ENCODE data around the gene AMOTL1.
"Not testable (repeated sequence)": the region's sequence is repeated elsewhere in the genome, so short reads cannot be mapped to it uniquely, and the experiment has no call there.

The AMOTL1 gene

GRCh38 chr11:94769880-94770279 is 1.7 kb downstream of the AMOTL1 start:
- DNase-seq, result no peak

GRCh38 chr11:94770563-94771120 is 2.5 kb downstream of the AMOTL1 start:
- DNase-seq, result no peak

- no peak for DNase-seq
These were observed 3.2 kb downstream of the AMOTL1 start for GRCh38 chr11:94771390-94771789.

GRCh38 chr11:94771951-94772350 is 3.8 kb downstream of the AMOTL1 start:
- no peak for DNase-seq

GRCh38 chr11:94773842-94774241 is 5.7 kb downstream of the AMOTL1 start:
- DNase-seq, result no peak

GRCh38 chr11:94774345-94774744 is 6.2 kb downstream of the AMOTL1 start:
- no peak for DNase-seq

GRCh38 chr11:94775567-94776327 is 7.6 kb downstream of the AMOTL1 start:
- DNase-seq, result no peak

- DNase-seq, result no peak
These were observed 8.5 kb downstream of the AMOTL1 start for GRCh38 chr11:94776351-94777321.

GRCh38 chr11:94780432-94780831 is 12.3 kb downstream of the AMOTL1 start:
- no peak for DNase-seq

DNA sequence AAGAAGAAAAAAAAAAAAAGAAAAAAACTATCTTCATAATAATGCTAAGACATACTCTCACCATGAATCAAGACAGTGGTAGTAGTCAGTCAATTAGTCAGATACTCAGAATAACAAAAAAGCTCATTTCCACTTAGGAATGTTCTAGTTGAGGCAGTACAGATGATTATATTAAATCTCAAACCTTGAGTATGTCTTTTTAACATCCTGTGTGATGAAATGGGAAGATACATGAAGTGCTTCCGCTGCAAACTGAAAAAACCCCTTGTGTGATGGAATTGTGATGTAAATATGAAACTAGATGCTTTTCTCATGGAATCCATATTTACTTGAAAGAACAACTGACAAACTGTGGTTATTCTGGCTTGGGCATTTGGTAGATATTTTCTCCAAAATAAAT is 13.7 kb downstream of the AMOTL1 start:
- no peak for DNase-seq

GRCh38 chr11:94782446-94782845 is 14.3 kb downstream of the AMOTL1 start:
- no peak for DNase-seq

GRCh38 chr11:94784884-94785283 is 16.7 kb downstream of the AMOTL1 start:
- no peak for DNase-seq

DNA sequence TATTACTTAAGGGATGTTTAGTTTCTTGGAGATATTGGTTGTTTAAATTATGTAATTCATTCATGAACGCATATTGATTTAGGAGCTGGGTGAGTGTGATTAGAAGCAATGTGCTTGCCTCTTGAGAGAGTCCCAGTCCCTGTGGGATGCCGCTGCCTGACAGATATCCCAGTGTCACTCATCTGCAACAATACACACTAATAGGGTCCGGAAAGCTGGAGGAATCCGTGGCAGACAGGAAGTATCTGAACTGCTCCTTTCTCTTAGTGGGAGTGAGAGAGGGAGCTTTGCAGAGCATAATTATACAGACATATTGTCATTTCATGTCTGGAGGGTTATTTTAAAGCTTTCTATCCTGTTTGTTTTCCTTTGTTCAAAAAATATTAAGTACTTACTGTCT is 17.4 kb downstream of the AMOTL1 start:
- DNase-seq, result no peak

- no peak for DNase-seq
These were observed 18.3 kb downstream of the AMOTL1 start for GRCh38 chr11:94786264-94787126.

DNA sequence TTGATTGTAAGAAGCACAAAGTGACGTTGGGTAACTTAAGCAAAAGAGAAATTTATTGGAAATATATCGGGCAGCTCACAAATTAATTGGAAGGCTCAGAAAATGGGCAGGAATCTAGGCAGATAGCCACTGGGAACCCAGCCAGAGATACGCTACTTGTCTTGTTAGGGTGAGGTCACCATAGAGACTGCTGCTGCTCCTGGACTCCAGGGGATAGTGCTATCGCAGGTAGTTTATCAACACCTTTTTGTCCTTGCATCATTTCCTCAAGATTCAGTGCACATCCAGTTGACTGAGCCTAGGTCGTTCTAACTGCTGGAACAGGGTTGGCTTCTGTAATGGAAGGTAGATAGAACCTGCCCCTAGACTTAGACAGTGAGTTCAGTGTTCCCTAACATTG is 19.6 kb downstream of the AMOTL1 start:
- DNase-seq, result no peak

- DNase-seq, result no peak
These were observed 20.2 kb downstream of the AMOTL1 start for GRCh38 chr11:94788396-94788795.

DNA sequence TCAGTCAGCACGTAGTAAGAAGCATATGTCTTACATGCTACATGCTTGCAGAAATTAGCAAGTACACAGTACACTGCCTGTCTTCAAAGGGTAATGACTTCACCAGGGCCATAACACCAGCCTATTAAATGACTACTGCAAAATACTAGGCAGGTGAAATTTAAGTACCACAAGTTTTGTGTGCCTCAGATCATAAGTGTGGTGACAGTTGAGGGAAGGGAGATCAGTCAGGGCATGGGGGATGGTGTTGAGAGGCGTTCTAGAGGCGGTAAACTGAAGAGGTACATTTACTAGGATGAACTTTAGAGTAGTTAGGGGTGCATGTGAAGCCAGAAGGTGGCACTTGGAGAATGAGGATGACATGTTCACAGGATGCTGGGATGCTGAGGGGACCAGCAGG is 22.0 kb downstream of the AMOTL1 start:
- no peak for DNase-seq

DNA sequence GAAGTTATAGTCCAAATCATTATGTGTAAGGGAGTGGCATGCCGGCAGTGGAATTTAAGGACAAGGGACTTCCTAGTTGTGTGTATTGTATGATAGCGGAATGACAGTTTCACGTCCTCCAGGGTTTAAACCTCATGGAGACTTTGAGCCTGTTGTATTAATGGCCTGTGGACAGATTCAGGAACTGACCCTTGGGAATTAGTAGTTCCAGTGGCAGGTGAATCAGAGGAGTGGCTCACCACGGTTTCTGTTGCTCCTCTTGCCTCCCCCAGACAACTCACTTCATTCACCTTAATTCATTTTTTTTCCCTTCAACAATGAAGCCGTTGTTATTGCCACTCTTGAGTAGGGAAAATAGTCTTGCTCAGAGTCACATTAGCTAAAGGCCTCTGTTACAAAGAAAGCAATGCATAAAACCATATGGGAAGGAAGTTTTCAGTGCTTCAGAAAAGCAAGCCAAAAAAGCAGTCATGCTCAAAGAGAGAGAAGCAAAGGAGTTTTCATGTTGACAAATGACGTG is 22.6 kb downstream of the AMOTL1 start:
- no peak for DNase-seq

DNA sequence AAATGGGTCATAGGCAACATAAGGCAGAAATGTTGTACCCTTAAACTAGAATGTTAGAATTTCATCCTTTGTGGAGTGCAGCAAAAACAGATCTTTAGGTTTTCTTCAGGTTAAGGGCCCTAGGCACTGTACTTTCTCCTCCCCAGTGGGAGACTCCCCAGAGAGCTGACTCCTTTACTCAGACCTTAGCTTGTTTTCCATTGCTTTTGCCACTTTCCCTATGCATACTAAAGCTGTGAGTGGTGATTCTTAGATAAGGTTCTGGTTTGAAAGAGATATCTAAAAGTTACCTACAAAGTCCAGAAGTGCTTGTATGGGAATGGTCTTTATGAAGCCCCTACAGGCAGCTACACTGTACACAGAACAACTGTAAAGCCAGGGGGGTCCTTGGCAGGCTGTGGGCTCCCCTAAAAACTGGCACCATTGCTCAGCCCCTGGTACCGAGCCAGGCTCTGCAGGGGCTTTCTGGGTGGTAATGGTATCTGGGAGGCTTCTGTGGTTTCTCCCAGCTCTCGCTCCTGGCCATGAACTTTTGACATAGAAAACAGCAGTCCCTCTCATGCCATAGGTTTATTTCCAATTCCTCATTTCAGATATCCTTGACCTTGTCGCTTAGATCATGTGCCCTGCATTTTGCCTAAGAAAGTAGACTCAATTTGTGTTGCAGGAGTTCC is 23.2 kb downstream of the AMOTL1 start:
- DNase-seq, result no peak

DNA sequence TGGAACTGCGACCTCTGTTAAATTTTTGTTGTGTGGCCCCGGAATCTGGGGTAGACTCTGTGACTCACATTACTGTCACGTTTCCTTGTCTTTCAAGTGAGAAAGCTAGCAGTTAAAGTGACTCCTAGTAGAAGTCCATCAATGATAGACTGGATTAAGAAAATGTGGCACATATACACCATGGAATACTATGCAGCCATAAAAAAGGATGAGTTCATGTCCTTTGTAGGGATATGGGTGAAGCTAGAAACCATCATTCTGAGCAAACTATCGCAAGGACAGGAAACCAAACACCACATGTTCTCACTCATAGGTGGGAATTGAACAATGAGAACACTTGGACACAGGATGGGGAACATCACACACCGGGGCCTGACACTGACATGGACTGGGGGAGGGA is 23.8 kb downstream of the AMOTL1 start:
- not testable (repeated sequence) for DNase-seq

- DNase-seq, result no peak
These were observed 24.3 kb downstream of the AMOTL1 start for GRCh38 chr11:94792451-94792850.

- no peak for DNase-seq
These were observed 24.8 kb downstream of the AMOTL1 start for GRCh38 chr11:94793002-94793401.
